Tibial nerve (tissue), 4 donors: ENCODE data around the gene RBFOX1.

Experiments used
- CTCF ChIP-seq, 5 experiments: fragments of 200-600 bp in 3 of 5; fragments of 450-650 bp in 2 of 5; sonication (generic) in 3 of 5; IDR thresholded peaks; one replicate each; pipeline ENCODE4 v1.5.1; 2016 to 2019; ENCODE audit warnings: antibody characterized with exemption in 5 of 5, mild to moderate bottlenecking in 3 of 5, moderate library complexity in 2 of 5
- EP300 ChIP-seq, 2 donors: sonication (generic); formaldehyde crosslinking; IDR thresholded peaks; one replicate each; pipeline ENCODE4 v1.6.1; 2017; ENCODE audit warnings: antibody characterized with exemption in 2 of 2, mild to moderate bottlenecking in 1 of 2
- POLR2A ChIP-seq, 2 donors: fragments of 450-650 bp; IDR thresholded peaks; one replicate each; pipeline ENCODE4 v1.6.1; 2017; ENCODE audit warnings: antibody characterized with exemption in 2 of 2, mild to moderate bottlenecking in 2 of 2, moderate library complexity in 2 of 2

DNA sequence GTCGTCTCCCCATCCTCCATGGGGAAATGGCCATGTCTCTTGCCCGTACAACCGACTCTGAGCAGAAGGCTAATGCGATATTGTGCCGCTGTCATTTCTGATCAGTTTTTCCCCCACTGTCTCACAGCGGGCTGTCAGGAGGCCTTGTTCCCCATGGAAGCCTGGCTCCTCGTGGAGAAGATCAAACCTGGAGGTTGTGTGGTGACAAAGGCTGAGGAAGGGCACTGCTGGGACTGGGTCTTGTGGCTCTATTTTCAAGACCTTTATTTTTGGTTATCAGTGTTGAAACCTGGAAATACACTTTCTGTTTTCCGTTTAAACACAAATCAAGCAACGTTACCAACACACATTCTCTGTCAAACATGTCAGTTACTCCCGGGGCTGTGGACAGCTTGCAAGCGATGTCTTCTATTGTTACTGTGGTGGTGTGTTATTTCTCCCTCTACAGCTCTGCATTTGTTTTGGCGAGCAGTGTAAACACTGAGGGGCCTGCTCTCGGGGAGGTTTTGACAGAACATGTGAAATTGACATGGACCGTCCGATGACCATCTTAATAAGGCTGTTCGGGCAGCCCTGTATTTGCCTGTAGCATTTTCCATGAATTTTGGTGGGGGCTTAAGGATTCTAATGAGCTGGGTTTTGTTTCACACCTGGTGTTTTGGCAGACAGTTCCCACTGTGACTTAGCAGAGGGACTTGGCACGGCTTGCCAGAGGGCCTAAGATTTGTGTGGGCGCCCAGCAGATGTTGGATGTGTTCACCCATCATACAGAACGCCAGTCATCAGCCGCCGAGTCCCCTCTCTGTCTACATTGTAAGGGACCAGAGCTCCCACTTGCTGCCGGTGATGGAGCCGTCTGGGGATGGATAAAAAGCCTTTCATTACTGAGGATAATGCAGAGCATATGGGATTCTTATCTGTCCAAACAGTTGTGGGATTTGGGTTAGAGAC, 12.5 kb downstream of the RBFOX1 start:
- TF ChIP-seq POLR2A (IDR thresholded peaks at IDR 0.05) (no peak), CTCF (IDR thresholded peaks at IDR 0.05) (no peak), EP300 (IDR thresholded peaks at IDR 0.05) (no peak)
